WTC11 (cell line): Measurements from ENCODE around the gene CACNA2D1. TPM values are rescaled to one million over a fixed set of nuclear protein-coding genes. Genes with fewer than 3 reads are reported as not detected.
A peak's percentile ranks its signal among the peaks of the same experiment; 100 is the strongest.

ENCODE experiments used
- ATAC-seq: fragments of 200-7000 bp; cut with Tn5 transposase; 2 replicates; pipeline ENCODE4 v1.10.0; 2021; ENCODE audit warnings: mild to moderate bottlenecking, moderate library complexity
- CTCF ChIA-PET: fragments of 300-600 bp; sonication (Branson Sonifier 250); formaldehyde crosslinking; loops from one replicate; lab custom pipeline; 2021; ENCODE audit warnings: antibody characterized with exemption; lab: Charles Lee
- POLR2A ChIA-PET: fragments of 350-600 bp; sonication (Branson Sonifier 250); formaldehyde crosslinking; loops from one replicate; lab custom pipeline; 2021; ENCODE audit warnings: antibody characterized with exemption; lab: Charles Lee
- DNase-seq: peaks from one replicate; pipeline ENCODE4 v3.0.0; 2021; ENCODE audit warnings: low spot score
- H3K27ac Mint-ChIP-seq: 2 replicates; pipeline ENCODE4 v1.8.0; 2021; ENCODE audit warnings: mixed read lengths
- H3K27me3 Mint-ChIP-seq: 2 replicates; pipeline ENCODE4 v1.8.0; 2021; ENCODE audit warnings: low read depth, mild to moderate bottlenecking, moderate library complexity, mixed read lengths
- H3K36me3 Mint-ChIP-seq: 2 replicates; pipeline ENCODE4 v1.8.0; 2021; ENCODE audit warnings: mixed read lengths
- H3K4me1 Mint-ChIP-seq: 2 replicates; pipeline ENCODE4 v1.8.0; 2022; ENCODE audit warnings: mixed read lengths
- H3K4me3 Mint-ChIP-seq: 2 replicates; pipeline ENCODE4 v1.8.0; 2021; ENCODE audit warnings: mild to moderate bottlenecking, moderate library complexity, mixed read lengths
- H3K9me3 Mint-ChIP-seq: 2 replicates; pipeline ENCODE4 v1.8.0; 2021; ENCODE audit warnings: mixed read lengths
- ATF2 ChIP-seq: sonication (generic); formaldehyde crosslinking; IDR thresholded peaks from 2 replicates; pipeline ENCODE4 v1.8.1; 2022; ENCODE audit warnings: low read depth, missing genetic modification reagents, borderline replicate concordance
- CBFB ChIP-seq: sonication (generic); formaldehyde crosslinking; IDR thresholded peaks from 2 replicates; pipeline ENCODE4 v1.8.1; 2022; ENCODE audit warnings: mild to moderate bottlenecking, low read depth, missing genetic modification reagents
- ELF4 ChIP-seq: sonication (generic); formaldehyde crosslinking; IDR thresholded peaks from 2 replicates; pipeline ENCODE4 v1.8.1; 2022; ENCODE audit warnings: low read depth, mild to moderate bottlenecking, moderate library complexity, missing genetic modification reagents
- ETV6 ChIP-seq: sonication (generic); formaldehyde crosslinking; IDR thresholded peaks from 2 replicates; pipeline ENCODE4 v1.8.1; 2022; ENCODE audit warnings: mild to moderate bottlenecking, missing genetic modification reagents
- GRHL2 ChIP-seq: fragments of 250-450 bp; sonication (Bioruptor Pico); IDR thresholded peaks from 2 replicates; pipeline ENCODE4 v1.8.0; 2022; ENCODE audit warnings: mild to moderate bottlenecking, moderate library complexity; ENCODE audit not compliant: insufficient replicate concordance, severe bottlenecking
- KAT7 ChIP-seq: sonication (generic); formaldehyde crosslinking; IDR thresholded peaks from 2 replicates; pipeline ENCODE4 v1.8.1; 2023; ENCODE audit warnings: missing genetic modification reagents, mild to moderate bottlenecking, borderline replicate concordance
- NFE2L1 ChIP-seq: sonication (generic); formaldehyde crosslinking; IDR thresholded peaks from 2 replicates; pipeline ENCODE4 v1.8.1; 2023; ENCODE audit warnings: missing genetic modification reagents
- NR1H2 ChIP-seq: sonication (generic); formaldehyde crosslinking; IDR thresholded peaks from 2 replicates; pipeline ENCODE4 v1.9.0; 2021; ENCODE audit warnings: mild to moderate bottlenecking, moderate library complexity, missing genetic modification reagents
- OVOL2 ChIP-seq: fragments of 250-450 bp; sonication (Bioruptor Pico); IDR thresholded peaks from 2 replicates; pipeline ENCODE4 v1.9.0; 2021; ENCODE audit warnings: mild to moderate bottlenecking, borderline replicate concordance
- PRDM15 ChIP-seq: sonication (generic); formaldehyde crosslinking; IDR thresholded peaks from 2 replicates; pipeline ENCODE4 v1.8.0; 2022; ENCODE audit warnings: missing genetic modification reagents
- SP1 ChIP-seq: sonication (generic); formaldehyde crosslinking; conservative IDR thresholded peaks from 2 replicates; pipeline ENCODE4 v1.8.1; 2022; ENCODE audit warnings: missing genetic modification reagents
- TCF7 ChIP-seq: sonication (generic); formaldehyde crosslinking; IDR thresholded peaks from 2 replicates; pipeline ENCODE4 v1.8.0; 2022; ENCODE audit warnings: mild to moderate bottlenecking, low read depth, missing genetic modification reagents, moderate library complexity
- ZBTB43 ChIP-seq: sonication (generic); formaldehyde crosslinking; IDR thresholded peaks from 2 replicates; pipeline ENCODE4 v1.8.1; 2023; ENCODE audit warnings: mild to moderate bottlenecking, missing genetic modification reagents
- ZNF425 ChIP-seq: fragments of 250-450 bp; sonication (Bioruptor Pico); conservative IDR thresholded peaks from 2 replicates; pipeline ENCODE4 v1.9.0; 2021; ENCODE audit warnings: mild to moderate bottlenecking
- ZNF532 ChIP-seq: fragments of 250-450 bp; sonication (Bioruptor Pico); IDR thresholded peaks from 2 replicates; pipeline ENCODE4 v1.9.0; 2021; ENCODE audit warnings: mild to moderate bottlenecking, borderline replicate concordance
- ZNF671 ChIP-seq: fragments of 250-450 bp; sonication (Bioruptor Pico); IDR thresholded peaks from 2 replicates; pipeline ENCODE4 v1.8.0; 2021; ENCODE audit warnings: mild to moderate bottlenecking
- total RNA-seq: library from RNA; stranded (reverse); gene quantifications from 3 replicates; pipeline ENCODE4 v1.2.3, GENCODE V29; 2021

The CACNA2D1 gene
- total RNA-seq, 1 experiment from 2014 or later: 33.3 TPM

GRCh38 chr7:82284936-82285519, 158.5 kb downstream of the CACNA2D1 start (continued):
- TF ChIP-seq ZNF425 (CRISPR knock-in tag): 0 out of 2 replicates have a peak, but pooled peaks have one; percentile 50
- TF ChIP-seq CBFB (CRISPR knock-in tag): no peak

- CTCF ChIA-PET: no interaction called here
- Mint-ChIP-seq H3K4me1 (peaks cover 14% of the 10 kb centered on the region), H3K27ac (peak overlapping the region; percentile 21; the same call in 1 of the 2 replicates), H3K9me3 (no peaks in the 10 kb centered on the region), H3K36me3 (no peaks in the 10 kb centered on the region), H3K27me3 (no peaks in the 10 kb centered on the region)
- no peak for ATAC-seq
- TF ChIP-seq SP1 (CRISPR knock-in tag) (no peak), TCF7 (CRISPR knock-in tag) (no peak), ZNF671 (CRISPR knock-in tag) (no peak), ZBTB43 (CRISPR knock-in tag) (no peak), NFE2L1 (CRISPR knock-in tag) (no peak)
- TF ChIP-seq, all 79 proteins: peak for 0
- POLR2A ChIA-PET: no interaction called here
- DNase-seq: no peak
- H3K4me3 Mint-ChIP-seq: no peak overlapping the region
Observed at GRCh38 chr7:82275342-82275741, 168.2 kb downstream of the CACNA2D1 start.

- DNase-seq (no peak), ATAC-seq (no peak)
- H3K27ac Mint-ChIP-seq: no peak overlapping the region
- ChIA-PET CTCF (no interaction called here), POLR2A (no interaction called here)
- no peaks in the 10 kb centered on the region for H3K27me3 Mint-ChIP-seq
- no peaks in the 10 kb centered on the region for H3K9me3 Mint-ChIP-seq
- peaks cover 14% of the 10 kb centered on the region for H3K4me1 Mint-ChIP-seq
- TF ChIP-seq GRHL2 (CRISPR knock-in tag): no peak
- no peak for TF ChIP-seq ELF4 (CRISPR knock-in tag)
- no peak for TF ChIP-seq CBFB (CRISPR knock-in tag)
- TF ChIP-seq ATF2 (CRISPR knock-in tag): no peak
- no peak for TF ChIP-seq KAT7 (CRISPR knock-in tag)
- TF ChIP-seq ZNF532 (CRISPR knock-in tag): no peak
- no peak for TF ChIP-seq NR1H2 (CRISPR knock-in tag)
- no peak for TF ChIP-seq ETV6 (CRISPR knock-in tag)
- no peak for TF ChIP-seq PRDM15 (CRISPR knock-in tag)
- TF ChIP-seq OVOL2 (CRISPR knock-in tag): no peak
- H3K36me3 Mint-ChIP-seq: no peaks in the 10 kb centered on the region
- H3K4me3 Mint-ChIP-seq: no peak overlapping the region
Observed at GRCh38 chr7:82274681-82275080, 168.9 kb downstream of the CACNA2D1 start.
